Stomach (tissue), 9 donors: ENCODE measurements around the gene FSTL5. TPM values are rescaled to one million over a fixed set of nuclear protein-coding genes. Genes with fewer than 3 reads are reported as not detected.

Source experiments
- DNase-seq, 2 donors: peaks; one replicate each; pipeline versions ENCODE4 v3.0.0 to v3.0.0-alpha.2; 2013 to 2019
- H3K27ac ChIP-seq, 5 donors: fragments of 200-600 bp in 4 of 5; sonication (generic) in 4 of 5; one replicate each; pipeline ENCODE4 v1.5.1; 2013 to 2019; ENCODE audit warnings: mild to moderate bottlenecking in 1 of 5, moderate library complexity in 1 of 5
- H3K27me3 ChIP-seq, 3 donors: fragments of 200-600 bp; sonication (generic); one replicate each; pipeline ENCODE4 v1.5.1; 2017 to 2019; ENCODE audit warnings: mixed run types in 1 of 3
- H3K36me3 ChIP-seq, 4 donors: fragments of 200-600 bp; sonication (generic); 1 replicate in 3 of 4; 2 replicates in 1 of 4; pipeline ENCODE4 v1.5.1; 2016 to 2019
- H3K4me1 ChIP-seq, 4 donors: fragments of 200-600 bp; sonication (generic); one replicate each; pipeline ENCODE4 v1.5.1; 2016 to 2019
- H3K4me3 ChIP-seq, 4 donors: fragments of 200-600 bp; sonication (generic) in 3 of 4; one replicate each; pipeline ENCODE4 v1.5.1; 2016 to 2019; ENCODE audit warnings: mild to moderate bottlenecking in 1 of 4
- H3K9me3 ChIP-seq, 4 donors: fragments of 200-600 bp; sonication (generic); one replicate each; pipeline ENCODE4 v1.5.1; 2016 to 2019
- EP300 ChIP-seq: sonication (generic); formaldehyde crosslinking; IDR thresholded peaks from one replicate; pipeline ENCODE4 v1.6.1; 2017; ENCODE audit warnings: antibody characterized with exemption
- POLR2A ChIP-seq, 4 donors: fragments of 450-650 bp; IDR thresholded peaks; one replicate each; pipeline ENCODE4 v1.6.1; 2016; ENCODE audit warnings: antibody characterized with exemption in 4 of 4, control low read depth in 2 of 4, mild to moderate bottlenecking in 1 of 4, moderate library complexity in 1 of 4
- POLR2AphosphoS5 ChIP-seq, 3 donors: sonication (generic); formaldehyde crosslinking; IDR thresholded peaks; one replicate each; pipeline ENCODE4 v1.6.1; 2016; ENCODE audit warnings: antibody characterized with exemption in 3 of 3
- WGBS, 5 donors: extraction: QIAGEN DNeasy Blood & Tissue Kit in 3 of 5; methylation state at CpG; one replicate each; pipeline versions ENCODE4 v1.1.5 to v1.1.7; 2013 to 2018; 5-methylcytosine and 5-hydroxymethylcytosine counted together
- intact Hi-C: fragments of 100-400 bp; cut with DNase I; formaldehyde crosslinking; loops from one replicate; pipeline ENCODE4 v1.15.1; 2023; ENCODE audit warnings: low total_unique reads
- polyA plus RNA-seq, 3 donors: library from polyadenylated mRNA; stranded (reverse); fragments of 200-250 nt; gene quantifications; one replicate each; pipeline ENCODE4 v1.2.3, GENCODE V29; 2013
- total RNA-seq, 5 donors: library from RNA; depleted of rRNA; stranded (reverse); fragments of >200 nt; gene quantifications; one replicate each; pipeline versions ENCODE4 v1.1.0 to v1.2.3, GENCODE V29; 2014 to 2016
- TF ChIP-seq, protein P1 (sequence below), 7 experiments: fragments of 450-650 bp in 4 of 7; fragments of 200-600 bp in 3 of 7; sonication (generic) in 3 of 7; IDR thresholded peaks; one replicate each; pipeline ENCODE4 v1.5.1; 2016 to 2019; ENCODE audit warnings: antibody characterized with exemption in 7 of 7, control low read depth in 2 of 7, mild to moderate bottlenecking in 1 of 7
- donor health status: healthy with polysubstance abuse.
- donor health status: Bipolar disorder and iron deficiency.
- donor health status: healthy.

The FSTL5 gene
- total and polyA plus RNA-seq, 8 donors: 4.6 TPM; not detected in 7

- intact Hi-C loops: no loop called here
- no peaks in the 10 kb centered on the region for H3K27me3 ChIP-seq
- H3K9me3 ChIP-seq: no peaks in the 10 kb centered on the region
- H3K4me1 ChIP-seq: no peaks in the 10 kb centered on the region
- TF ChIP-seq EP300: no peak
- TF ChIP-seq POLR2A (IDR thresholded peaks at IDR 0.05): no peak
- no peak for TF ChIP-seq POLR2AphosphoS5 (IDR thresholded peaks at IDR 0.05)
- TF ChIP-seq, protein P1, sequence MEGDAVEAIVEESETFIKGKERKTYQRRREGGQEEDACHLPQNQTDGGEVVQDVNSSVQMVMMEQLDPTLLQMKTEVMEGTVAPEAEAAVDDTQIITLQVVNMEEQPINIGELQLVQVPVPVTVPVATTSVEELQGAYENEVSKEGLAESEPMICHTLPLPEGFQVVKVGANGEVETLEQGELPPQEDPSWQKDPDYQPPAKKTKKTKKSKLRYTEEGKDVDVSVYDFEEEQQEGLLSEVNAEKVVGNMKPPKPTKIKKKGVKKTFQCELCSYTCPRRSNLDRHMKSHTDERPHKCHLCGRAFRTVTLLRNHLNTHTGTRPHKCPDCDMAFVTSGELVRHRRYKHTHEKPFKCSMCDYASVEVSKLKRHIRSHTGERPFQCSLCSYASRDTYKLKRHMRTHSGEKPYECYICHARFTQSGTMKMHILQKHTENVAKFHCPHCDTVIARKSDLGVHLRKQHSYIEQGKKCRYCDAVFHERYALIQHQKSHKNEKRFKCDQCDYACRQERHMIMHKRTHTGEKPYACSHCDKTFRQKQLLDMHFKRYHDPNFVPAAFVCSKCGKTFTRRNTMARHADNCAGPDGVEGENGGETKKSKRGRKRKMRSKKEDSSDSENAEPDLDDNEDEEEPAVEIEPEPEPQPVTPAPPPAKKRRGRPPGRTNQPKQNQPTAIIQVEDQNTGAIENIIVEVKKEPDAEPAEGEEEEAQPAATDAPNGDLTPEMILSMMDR (IDR thresholded peaks at IDR 0.05): peak in 1 of 7 experiments; percentile 7
- DNase-seq: no peak
- H3K4me3 ChIP-seq: no peak overlapping the region
- no peaks in the 10 kb centered on the region for H3K36me3 ChIP-seq
- no peak overlapping the region for H3K27ac ChIP-seq
- 29 to 35% (median 33%) methylated on average over 2 of the region's 2 CpGs for WGBS, 5 donors
Observed at GRCh38 chr4:162131256-162131655, 32.5 kb downstream of the FSTL5 start.

GRCh38 chr4:162126729-162127128, 37.1 kb downstream of the FSTL5 start:
- TF ChIP-seq POLR2A (IDR thresholded peaks at IDR 0.05) (no peak), EP300 (no peak), POLR2AphosphoS5 (IDR thresholded peaks at IDR 0.05) (no peak)
- TF ChIP-seq, protein P1 (IDR thresholded peaks at IDR 0.05): no peak
- Histone ChIP-seq H3K4me1 (no peaks in the 10 kb centered on the region), H3K27ac (no peak overlapping the region), H3K27me3 (no peaks in the 10 kb centered on the region), H3K4me3 (no peak overlapping the region), H3K9me3 (no peaks in the 10 kb centered on the region), H3K36me3 (no peaks in the 10 kb centered on the region)
- peak in 1 of 2 donors; percentile 3 for DNase-seq
- 54 to 72% (median 67%) methylated on average over 3 of the region's 3 CpGs for WGBS, 5 donors
- intact Hi-C loops: no loop called here

DNA sequence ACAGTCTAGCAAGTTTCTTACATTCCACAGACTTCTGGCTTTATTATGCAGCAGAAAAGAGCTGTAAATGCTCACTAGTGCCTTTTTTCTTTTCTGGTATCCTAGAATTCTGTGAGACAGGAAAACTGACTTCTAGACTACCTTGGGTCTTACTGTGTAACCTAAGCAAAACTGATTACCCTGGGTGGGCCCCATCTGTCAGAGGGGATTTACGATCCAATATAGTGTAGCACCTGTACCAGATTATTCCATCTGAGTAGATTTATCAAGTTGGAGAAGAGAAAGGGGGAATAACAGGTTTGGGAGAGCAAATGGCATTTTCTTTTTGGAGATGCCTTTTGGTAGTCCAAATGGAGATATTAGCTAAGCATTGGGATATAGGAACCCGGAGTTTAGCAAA, 46.7 kb downstream of the FSTL5 start:
- Histone ChIP-seq H3K4me1 (no peaks in the 10 kb centered on the region), H3K36me3 (no peaks in the 10 kb centered on the region), H3K9me3 (no peaks in the 10 kb centered on the region), H3K27me3 (no peaks in the 10 kb centered on the region), H3K27ac (no peak overlapping the region), H3K4me3 (no peak overlapping the region)
- WGBS, 5 donors: 64 to 78% (median 68%) methylated on average over 2 of the region's 2 CpGs
- intact Hi-C loops: no loop called here
- no peak for DNase-seq
- no peak for TF ChIP-seq POLR2AphosphoS5 (IDR thresholded peaks at IDR 0.05)
- TF ChIP-seq, protein P1 (IDR thresholded peaks at IDR 0.05): no peak
- TF ChIP-seq POLR2A (IDR thresholded peaks at IDR 0.05): no peak
- no peak for TF ChIP-seq EP300

GRCh38 chr4:162116095-162116779, 47.6 kb downstream of the FSTL5 start:
- Histone ChIP-seq H3K36me3 (no peaks in the 10 kb centered on the region), H3K4me3 (no peak overlapping the region), H3K9me3 (no peaks in the 10 kb centered on the region), H3K27ac (no peak overlapping the region), H3K27me3 (no peaks in the 10 kb centered on the region), H3K4me1 (no peaks in the 10 kb centered on the region)
- peak in 1 of 2 donors; percentile 8 for DNase-seq
- WGBS, 5 donors: 60 to 71% (median 67%) methylated on average over 13 of the region's 13 CpGs
- intact Hi-C loops: no loop called here
- TF ChIP-seq EP300 (no peak), POLR2A (IDR thresholded peaks at IDR 0.05) (no peak), POLR2AphosphoS5 (IDR thresholded peaks at IDR 0.05) (no peak)
- TF ChIP-seq, protein P1 (IDR thresholded peaks at IDR 0.05): no peak
